Tibial artery (tissue), 4 donors: Measurements from ENCODE around the gene BPIFB2.

Experiments
- DNase-seq, 2 donors: peaks; one replicate each; pipeline ENCODE4 v3.0.0-alpha.2; 2019
- H3K27ac ChIP-seq, 2 donors: fragments of 200-600 bp; sonication (generic) in 1 of 2; 1 replicate in 1 of 2; 2 replicates in 1 of 2; pipeline ENCODE4 v1.5.1; 2018 to 2019; ENCODE audit warnings: mild to moderate bottlenecking in 1 of 2
- H3K27me3 ChIP-seq, 2 donors: fragments of 200-600 bp; sonication (generic) in 1 of 2; one replicate each; pipeline versions ENCODE4 v1.5.1 to v1.6.0; 2016 to 2019
- H3K36me3 ChIP-seq, 3 donors: fragments of 200-600 bp; sonication (generic) in 2 of 3; one replicate each; pipeline ENCODE4 v1.5.1; 2016 to 2019; ENCODE audit warnings: mild to moderate bottlenecking in 2 of 3
- H3K4me1 ChIP-seq, 4 donors: fragments of 200-600 bp; sonication (generic) in 2 of 4; 1 replicate in 3 of 4; 2 replicates in 1 of 4; pipeline ENCODE4 v1.5.1; 2016 to 2019
- H3K4me3 ChIP-seq, 2 donors: fragments of 200-600 bp; sonication (generic) in 1 of 2; 1 replicate in 1 of 2; 2 replicates in 1 of 2; pipeline ENCODE4 v1.5.1; 2018 to 2019; ENCODE audit warnings: mild to moderate bottlenecking in 2 of 2
- H3K9me3 ChIP-seq, 3 donors: fragments of 200-600 bp; sonication (generic) in 1 of 3; one replicate each; pipeline ENCODE4 v1.5.1; 2016 to 2019
- intact Hi-C: fragments of 100-400 bp; cut with DNase I; formaldehyde crosslinking; loops from one replicate; pipeline ENCODE4 v1.15.0; 2023; ENCODE audit warnings: low total_unique reads
- TF ChIP-seq, protein P1 (sequence below), 2 experiments: fragments of 200-600 bp in 1 of 2; fragments of 450-650 bp in 1 of 2; IDR thresholded peaks; one replicate each; pipeline ENCODE4 v1.5.1; 2017 to 2019; ENCODE audit warnings: antibody characterized with exemption in 2 of 2, mild to moderate bottlenecking in 1 of 2, moderate library complexity in 1 of 2

Gene BPIFB2

DNA sequence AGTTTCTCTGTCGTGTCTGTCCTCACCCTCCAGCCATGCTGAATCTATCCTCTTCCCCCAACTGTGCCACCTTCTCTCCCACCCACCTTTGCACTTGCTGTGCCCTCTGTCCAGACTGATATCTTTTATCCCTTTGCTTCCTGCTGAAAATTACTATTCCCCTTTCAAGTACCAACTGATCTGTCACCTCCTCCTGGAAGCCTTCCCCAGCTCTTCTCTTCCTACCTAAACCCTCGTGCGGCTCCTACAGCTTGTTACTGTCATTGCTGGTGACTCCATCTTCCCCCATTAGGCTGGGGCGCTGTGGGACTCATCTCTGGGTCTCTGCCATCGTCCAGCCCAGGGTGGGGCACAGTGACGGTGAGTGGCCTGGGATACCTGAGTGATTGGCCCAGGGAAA lies 25.1 kb downstream of the BPIFB2 start:
- intact Hi-C loops = no loop called here
- TF ChIP-seq, protein P1, sequence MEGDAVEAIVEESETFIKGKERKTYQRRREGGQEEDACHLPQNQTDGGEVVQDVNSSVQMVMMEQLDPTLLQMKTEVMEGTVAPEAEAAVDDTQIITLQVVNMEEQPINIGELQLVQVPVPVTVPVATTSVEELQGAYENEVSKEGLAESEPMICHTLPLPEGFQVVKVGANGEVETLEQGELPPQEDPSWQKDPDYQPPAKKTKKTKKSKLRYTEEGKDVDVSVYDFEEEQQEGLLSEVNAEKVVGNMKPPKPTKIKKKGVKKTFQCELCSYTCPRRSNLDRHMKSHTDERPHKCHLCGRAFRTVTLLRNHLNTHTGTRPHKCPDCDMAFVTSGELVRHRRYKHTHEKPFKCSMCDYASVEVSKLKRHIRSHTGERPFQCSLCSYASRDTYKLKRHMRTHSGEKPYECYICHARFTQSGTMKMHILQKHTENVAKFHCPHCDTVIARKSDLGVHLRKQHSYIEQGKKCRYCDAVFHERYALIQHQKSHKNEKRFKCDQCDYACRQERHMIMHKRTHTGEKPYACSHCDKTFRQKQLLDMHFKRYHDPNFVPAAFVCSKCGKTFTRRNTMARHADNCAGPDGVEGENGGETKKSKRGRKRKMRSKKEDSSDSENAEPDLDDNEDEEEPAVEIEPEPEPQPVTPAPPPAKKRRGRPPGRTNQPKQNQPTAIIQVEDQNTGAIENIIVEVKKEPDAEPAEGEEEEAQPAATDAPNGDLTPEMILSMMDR (IDR thresholded peaks at IDR 0.05) = no peak
- Histone ChIP-seq H3K36me3 (no peaks in the 10 kb centered on the region), H3K27ac (no peak overlapping the region), H3K9me3 (no peaks in the 10 kb centered on the region), H3K27me3 (peaks cover 0 to 16% of the 10 kb centered on the region in 2 donors), H3K4me3 (no peak overlapping the region), H3K4me1 (no peaks in the 10 kb centered on the region)
- DNase-seq = no peak

DNA sequence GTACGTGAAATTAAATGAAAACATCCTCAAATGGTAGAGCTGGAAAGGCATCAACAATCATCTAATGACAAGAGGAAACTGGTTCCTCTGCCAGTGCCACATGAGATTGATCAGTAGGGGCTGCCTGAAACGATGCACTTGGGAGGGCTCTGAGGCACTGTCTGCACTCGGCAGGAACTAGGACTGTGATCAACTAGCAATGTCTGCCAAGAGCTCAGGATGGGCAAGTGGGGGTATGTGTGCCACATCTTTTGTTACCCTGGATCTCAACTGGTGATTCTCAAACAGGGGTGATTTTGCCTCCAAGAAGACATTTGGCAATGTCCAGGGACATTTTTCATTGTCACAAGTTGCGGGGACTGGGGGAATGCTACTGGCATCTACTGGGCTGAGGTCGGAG lies 25.9 kb downstream of the BPIFB2 start:
- Histone ChIP-seq H3K36me3 (no peaks in the 10 kb centered on the region), H3K4me3 (no peak overlapping the region), H3K9me3 (no peaks in the 10 kb centered on the region), H3K27ac (no peak overlapping the region), H3K27me3 (peaks cover 0 to 10% of the 10 kb centered on the region in 2 donors), H3K4me1 (no peaks in the 10 kb centered on the region)
- TF ChIP-seq, protein P1 (IDR thresholded peaks at IDR 0.05) = no peak
- DNase-seq = no peak
- intact Hi-C loops = no loop called here

DNA sequence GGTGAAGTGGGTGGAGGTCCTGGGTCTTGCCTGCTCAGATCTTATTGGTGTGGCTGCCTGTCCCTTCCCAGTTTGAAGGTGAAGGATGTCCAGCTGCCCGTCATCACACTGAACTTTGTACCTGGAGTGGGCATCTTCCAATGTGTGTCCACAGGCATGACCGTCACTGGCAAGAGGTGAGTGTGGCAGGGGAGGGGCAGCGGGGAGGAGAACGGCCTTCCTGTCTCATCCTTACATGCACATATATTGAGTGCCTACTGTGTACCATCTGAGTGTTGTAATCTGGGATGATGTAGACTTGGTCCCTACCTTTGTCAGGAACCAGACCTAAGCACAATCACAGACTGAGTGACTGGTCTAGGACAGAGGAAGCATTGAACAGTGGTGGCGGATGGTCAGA lies 26.6 kb downstream of the BPIFB2 start:
- TF ChIP-seq, protein P1 (IDR thresholded peaks at IDR 0.05) = no peak
- H3K4me1 ChIP-seq = no peaks in the 10 kb centered on the region
- no peak for DNase-seq

DNA sequence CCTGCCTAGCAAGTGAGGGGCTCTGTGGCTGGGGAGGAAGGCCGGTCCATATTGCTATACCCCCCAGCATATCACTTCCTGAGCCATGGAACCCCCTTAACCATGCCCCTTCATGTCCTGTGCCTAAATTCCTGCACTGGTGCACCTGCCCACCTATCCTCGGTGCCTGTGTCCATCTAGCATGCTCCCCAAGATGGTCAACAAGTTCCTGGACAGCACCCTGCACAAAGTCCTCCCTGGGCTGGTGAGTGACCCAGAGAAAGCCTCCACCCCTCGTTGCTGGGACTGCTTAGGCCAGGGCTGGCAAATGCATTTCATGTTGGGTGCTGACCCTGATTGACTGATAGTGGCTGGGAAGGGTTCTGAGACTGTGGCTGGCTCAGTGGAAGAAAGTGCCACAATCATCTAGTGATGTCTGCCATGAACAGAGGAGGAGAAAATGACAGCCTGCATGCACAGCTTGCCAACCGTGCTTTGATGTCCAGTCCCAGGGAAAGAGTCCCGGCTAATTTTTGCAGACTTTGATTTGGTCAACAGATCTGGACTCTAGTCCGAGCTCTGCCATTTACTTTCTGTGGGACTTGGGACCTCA lies 27.5 kb downstream of the BPIFB2 start:
- H3K4me1 ChIP-seq = no peaks in the 10 kb centered on the region
- intact Hi-C loops = no loop called here
- no peaks in the 10 kb centered on the region for H3K36me3 ChIP-seq
- no peak overlapping the region for H3K4me3 ChIP-seq
- no peaks in the 10 kb centered on the region for H3K27me3 ChIP-seq
- no peaks in the 10 kb centered on the region for H3K9me3 ChIP-seq
- DNase-seq = no peak
- H3K27ac ChIP-seq = no peak overlapping the region
- TF ChIP-seq, protein P1 (IDR thresholded peaks at IDR 0.05) = no peak

More for the DNA sequence above, 26.6 kb downstream of the BPIFB2 start:
- no peaks in the 10 kb centered on the region for H3K36me3 ChIP-seq
- no peak overlapping the region for H3K27ac ChIP-seq
- no peaks in the 10 kb centered on the region for H3K9me3 ChIP-seq
- H3K4me3 ChIP-seq = no peak overlapping the region
- intact Hi-C loops = no loop called here
- peaks cover 0 to 5% of the 10 kb centered on the region in 2 donors for H3K27me3 ChIP-seq

DNA sequence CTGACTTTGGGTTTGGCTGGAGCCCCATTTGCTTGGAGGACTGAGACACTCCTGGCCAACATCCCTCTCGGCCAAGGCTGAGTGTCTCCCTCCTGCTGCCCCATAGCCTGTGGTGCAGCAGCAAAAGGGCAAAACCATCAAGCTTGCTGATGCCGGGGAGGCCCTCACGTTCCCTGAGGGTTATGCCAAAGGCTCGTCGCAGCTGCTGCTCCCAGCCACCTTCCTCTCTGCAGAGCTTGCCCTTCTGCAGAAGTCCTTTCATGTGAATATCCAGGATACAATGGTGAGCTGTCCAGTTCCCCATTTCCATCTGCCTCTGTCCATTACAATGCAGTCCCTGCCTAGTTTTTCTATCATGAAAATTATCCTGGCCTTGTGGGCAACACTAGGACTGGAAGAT lies 30.0 kb downstream of the BPIFB2 start:
- Histone ChIP-seq H3K36me3 (no peaks in the 10 kb centered on the region), H3K27ac (no peak overlapping the region), H3K27me3 (no peaks in the 10 kb centered on the region), H3K4me1 (no peaks in the 10 kb centered on the region), H3K9me3 (no peaks in the 10 kb centered on the region), H3K4me3 (no peak overlapping the region)
- DNase-seq = no peak
- TF ChIP-seq, protein P1 (IDR thresholded peaks at IDR 0.05) = no peak
- intact Hi-C loops = no loop called here

DNA sequence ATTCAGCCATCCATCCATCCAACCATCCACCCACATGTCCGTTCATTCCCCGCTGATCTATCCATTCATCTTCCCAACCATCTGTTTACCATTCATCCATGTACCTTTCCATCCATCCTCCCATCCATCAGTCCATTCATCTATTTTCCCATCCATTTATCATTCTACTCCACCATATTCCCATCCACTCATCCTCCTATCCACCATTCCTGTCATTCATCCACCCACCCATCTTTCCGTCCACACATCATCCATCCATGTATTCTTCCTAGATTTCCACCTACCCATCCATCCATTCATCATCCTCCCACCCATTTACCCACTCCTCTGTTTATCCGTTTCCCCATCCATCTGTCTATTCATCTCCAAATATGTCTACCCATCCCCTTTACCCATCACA lies 30.7 kb downstream of the BPIFB2 start:
- Histone ChIP-seq H3K9me3 (no peaks in the 10 kb centered on the region), H3K27me3 (no peaks in the 10 kb centered on the region), H3K4me1 (no peaks in the 10 kb centered on the region), H3K27ac (no peak overlapping the region), H3K4me3 (no peak overlapping the region), H3K36me3 (no peaks in the 10 kb centered on the region)
- TF ChIP-seq, protein P1 (IDR thresholded peaks at IDR 0.05) = no peak
- DNase-seq = no peak
- intact Hi-C loops = no loop called here
